Measurements from ENCODE around the gene PALLD. TPM values are rescaled to one million over a fixed set of nuclear protein-coding genes. Genes with fewer than 3 reads are reported as not detected.
A peak's percentile ranks its signal among the peaks of the same experiment; 100 is the strongest.

Gene PALLD
- total RNA-seq, 1 donor from 2014 or later = 58.7 TPM

GRCh38 chr4:168831919-168832762 lies 335.3 kb downstream of the PALLD start:
- Mint-ChIP-seq H3K27me3 (ENCODE audit: low read depth) (no peaks in the 10 kb centered on the region), H3K4me1 (peaks cover 43% of the 10 kb centered on the region), H3K9me3 (no peaks in the 10 kb centered on the region), H3K27ac (ENCODE audit: unreplicated experiment) (peak overlapping the region; percentile 98), H3K36me3 (ENCODE audit: low read depth) (peaks cover 6% of the 10 kb centered on the region), H3K4me3 (peak overlapping the region; percentile 84)
- TF ChIP-seq CTCF (conservative IDR thresholded peaks at IDR 0.05) = no peak
- peak; percentile 59 for DNase-seq (ENCODE audit: low read depth, low spot score)

DNA sequence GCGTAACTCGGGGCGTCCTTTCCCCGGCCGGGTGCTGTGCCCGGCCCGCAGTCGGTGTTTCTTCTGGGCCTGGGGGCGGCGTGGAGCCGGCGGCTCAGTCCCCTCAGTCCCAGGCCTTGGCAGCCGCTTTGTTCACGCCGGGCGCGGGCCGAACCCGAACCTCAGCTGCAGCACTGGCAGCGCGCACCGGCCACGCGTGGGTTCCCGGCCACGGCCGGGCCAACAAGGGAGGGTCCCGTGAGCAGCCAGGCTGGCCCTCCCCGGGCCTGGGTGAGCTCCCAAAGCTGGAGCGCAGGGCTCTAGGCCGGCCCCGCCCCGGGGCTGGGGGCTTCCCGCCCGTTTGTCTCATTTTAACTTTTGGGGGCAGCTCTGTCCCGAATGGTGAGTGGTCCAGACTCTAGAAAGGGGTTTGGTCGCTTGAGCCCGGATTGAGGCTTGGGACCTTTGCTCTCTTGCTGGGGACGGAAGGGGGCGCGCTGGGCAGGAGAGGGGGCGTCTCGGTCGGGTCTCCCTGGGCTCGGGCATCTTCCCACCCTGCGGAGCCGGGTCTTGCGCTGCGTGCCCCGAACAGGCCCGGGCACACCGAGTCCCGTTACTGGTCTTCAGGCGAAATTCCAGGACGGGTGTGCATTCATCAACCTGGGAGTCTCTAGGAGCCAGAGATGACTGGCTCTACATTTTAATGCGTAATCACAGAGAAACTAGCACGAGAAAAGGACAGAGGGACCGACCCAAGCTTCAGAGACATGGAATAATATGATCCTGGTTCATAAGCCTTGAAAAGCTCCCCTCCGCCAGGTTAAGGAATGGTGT lies 336.1 kb downstream of the PALLD start:
- Mint-ChIP-seq H3K4me1 (peaks cover 47% of the 10 kb centered on the region), H3K9me3 (no peaks in the 10 kb centered on the region), H3K27ac (ENCODE audit: unreplicated experiment) (peak overlapping the region; percentile 98), H3K36me3 (ENCODE audit: low read depth) (peaks cover 11% of the 10 kb centered on the region), H3K27me3 (ENCODE audit: low read depth) (no peaks in the 10 kb centered on the region), H3K4me3 (peak overlapping the region; percentile 95)
- TF ChIP-seq CTCF (conservative IDR thresholded peaks at IDR 0.05) = peak; percentile 27
- DNase-seq (ENCODE audit: low read depth, low spot score) = peak; percentile 46

GRCh38 chr4:168833881-168834280 lies 337.0 kb downstream of the PALLD start:
- TF ChIP-seq CTCF (conservative IDR thresholded peaks at IDR 0.05) = no peak
- H3K9me3 Mint-ChIP-seq = no peaks in the 10 kb centered on the region
- peaks cover 46% of the 10 kb centered on the region for H3K4me1 Mint-ChIP-seq
- H3K27me3 Mint-ChIP-seq (ENCODE audit: low read depth) = no peaks in the 10 kb centered on the region
- no peak for DNase-seq (ENCODE audit: low read depth, low spot score)
- peaks cover 15% of the 10 kb centered on the region for H3K36me3 Mint-ChIP-seq (ENCODE audit: low read depth)
- peak overlapping the region; percentile 95 for H3K4me3 Mint-ChIP-seq
- H3K27ac Mint-ChIP-seq (ENCODE audit: unreplicated experiment) = no peak overlapping the region

- Mint-ChIP-seq H3K4me3 (peak overlapping the region; percentile 23), H3K4me1 (peaks cover 36% of the 10 kb centered on the region), H3K36me3 (ENCODE audit: low read depth) (peaks cover 15% of the 10 kb centered on the region), H3K9me3 (no peaks in the 10 kb centered on the region), H3K27ac (ENCODE audit: unreplicated experiment) (no peak overlapping the region), H3K27me3 (ENCODE audit: low read depth) (no peaks in the 10 kb centered on the region)
- TF ChIP-seq CTCF (conservative IDR thresholded peaks at IDR 0.05) = no peak
- no peak for DNase-seq (ENCODE audit: low read depth, low spot score)
Observed at GRCh38 chr4:168835880-168836454, 339.1 kb downstream of the PALLD start.

- H3K36me3 Mint-ChIP-seq (ENCODE audit: low read depth) = peaks cover 15% of the 10 kb centered on the region
- H3K27me3 Mint-ChIP-seq (ENCODE audit: low read depth) = no peaks in the 10 kb centered on the region
- DNase-seq (ENCODE audit: low read depth, low spot score) = no peak
- no peak for TF ChIP-seq CTCF (conservative IDR thresholded peaks at IDR 0.05)
- peaks cover 33% of the 10 kb centered on the region for H3K4me1 Mint-ChIP-seq
- H3K9me3 Mint-ChIP-seq = no peaks in the 10 kb centered on the region
- H3K27ac Mint-ChIP-seq (ENCODE audit: unreplicated experiment) = no peak overlapping the region
- H3K4me3 Mint-ChIP-seq = no peak overlapping the region
Observed at GRCh38 chr4:168836490-168836889, 339.6 kb downstream of the PALLD start.

Measured in neural crest cell (in vitro differentiated cells).